GM12874 (cell line): ENCODE data around the gene PLSCR4.

Source experiments
- TF ChIP-seq, protein P1 (sequence below): IDR thresholded peaks from 2 replicates; pipeline ENCODE4 v1.5.1; 2011; ENCODE audit warnings: low read depth, mild to moderate bottlenecking, control low read depth, low read length, moderate library complexity; ENCODE audit not compliant: insufficient read depth

Gene PLSCR4

GRCh38 chr3:146274833-146275232 lies 23.9 kb upstream of the PLSCR4 start:
- TF ChIP-seq, protein P1, sequence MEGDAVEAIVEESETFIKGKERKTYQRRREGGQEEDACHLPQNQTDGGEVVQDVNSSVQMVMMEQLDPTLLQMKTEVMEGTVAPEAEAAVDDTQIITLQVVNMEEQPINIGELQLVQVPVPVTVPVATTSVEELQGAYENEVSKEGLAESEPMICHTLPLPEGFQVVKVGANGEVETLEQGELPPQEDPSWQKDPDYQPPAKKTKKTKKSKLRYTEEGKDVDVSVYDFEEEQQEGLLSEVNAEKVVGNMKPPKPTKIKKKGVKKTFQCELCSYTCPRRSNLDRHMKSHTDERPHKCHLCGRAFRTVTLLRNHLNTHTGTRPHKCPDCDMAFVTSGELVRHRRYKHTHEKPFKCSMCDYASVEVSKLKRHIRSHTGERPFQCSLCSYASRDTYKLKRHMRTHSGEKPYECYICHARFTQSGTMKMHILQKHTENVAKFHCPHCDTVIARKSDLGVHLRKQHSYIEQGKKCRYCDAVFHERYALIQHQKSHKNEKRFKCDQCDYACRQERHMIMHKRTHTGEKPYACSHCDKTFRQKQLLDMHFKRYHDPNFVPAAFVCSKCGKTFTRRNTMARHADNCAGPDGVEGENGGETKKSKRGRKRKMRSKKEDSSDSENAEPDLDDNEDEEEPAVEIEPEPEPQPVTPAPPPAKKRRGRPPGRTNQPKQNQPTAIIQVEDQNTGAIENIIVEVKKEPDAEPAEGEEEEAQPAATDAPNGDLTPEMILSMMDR, result no peak

GRCh38 chr3:146273721-146274407 lies 23.0 kb upstream of the PLSCR4 start:
- TF ChIP-seq, protein P1, result no peak

- TF ChIP-seq, protein P1, result no peak
Observed at GRCh38 chr3:146271180-146271579, 20.3 kb upstream of the PLSCR4 start.

GRCh38 chr3:146269271-146269670 lies 18.4 kb upstream of the PLSCR4 start:
- TF ChIP-seq, protein P1, result no peak

GRCh38 chr3:146268535-146269219 lies 17.8 kb upstream of the PLSCR4 start:
- TF ChIP-seq, protein P1, result no peak

DNA sequence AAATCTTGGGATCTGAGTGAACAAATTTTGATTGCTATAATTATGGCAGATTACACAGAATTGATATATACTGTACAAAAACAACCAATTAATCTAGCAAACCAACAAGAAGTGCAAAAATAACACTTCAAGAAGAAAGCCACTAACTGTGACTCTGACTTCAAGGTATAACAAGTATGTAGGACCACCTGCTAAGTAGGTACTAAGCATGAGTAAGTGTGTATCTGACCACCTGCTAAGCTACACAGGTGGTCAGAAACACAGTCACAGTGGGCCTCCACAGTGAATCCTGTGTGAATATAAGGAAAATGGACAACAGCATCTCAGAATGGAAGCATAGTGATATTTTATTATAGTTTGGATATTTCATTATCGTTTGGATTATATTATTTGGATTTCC lies 14.8 kb upstream of the PLSCR4 start:
- TF ChIP-seq, protein P1, result no peak

DNA sequence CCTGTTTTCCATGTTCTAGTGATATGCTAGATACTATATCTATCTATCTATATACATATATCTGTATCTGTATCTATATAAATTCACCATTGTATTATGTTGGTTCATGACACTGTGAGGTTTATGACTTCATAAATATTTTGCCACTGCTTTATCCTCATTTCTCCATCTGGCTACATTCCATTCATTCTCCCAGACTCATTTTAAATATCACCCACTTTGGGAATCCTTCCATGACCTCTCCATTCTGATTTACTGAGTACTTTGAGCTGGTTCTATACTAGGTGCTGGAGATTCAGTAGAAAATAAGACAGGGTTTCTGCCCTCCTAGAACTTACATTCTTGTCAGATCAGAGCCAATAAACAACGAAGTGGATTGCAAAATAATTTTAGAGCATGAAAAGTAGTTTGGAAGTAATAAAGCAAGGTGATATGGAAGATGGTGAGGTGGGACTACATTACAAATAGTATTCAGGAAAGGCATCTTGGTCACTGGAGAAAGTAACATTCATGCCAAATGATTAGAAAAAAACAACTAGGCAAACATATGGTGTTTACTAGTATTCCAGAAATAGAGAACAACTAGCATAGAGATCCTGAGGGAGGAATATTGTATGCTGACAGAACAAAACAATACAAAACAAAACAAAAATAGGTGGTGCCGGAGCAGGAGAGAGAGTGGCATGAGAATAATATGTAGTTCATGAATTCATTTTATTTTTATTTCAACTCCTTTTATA lies 11.6 kb upstream of the PLSCR4 start:
- TF ChIP-seq, protein P1, result no peak
